Vagina (tissue), 2 donors: ENCODE data around the gene SRRM2.

Experiments
- POLR2A ChIP-seq, 2 donors: fragments of 450-650 bp; IDR thresholded peaks; one replicate each; pipeline ENCODE4 v1.6.1; 2017; ENCODE audit warnings: antibody characterized with exemption in 2 of 2, mild to moderate bottlenecking in 2 of 2, moderate library complexity in 2 of 2
- POLR2AphosphoS5 ChIP-seq, 2 donors: sonication (generic); formaldehyde crosslinking; IDR thresholded peaks; one replicate each; pipeline ENCODE4 v1.9.0; 2017; ENCODE audit warnings: antibody characterized with exemption in 2 of 2, mild to moderate bottlenecking in 2 of 2, low read depth in 1 of 2; ENCODE audit not compliant: insufficient read depth in 1 of 2
- TF ChIP-seq, protein P1 (sequence below), 3 experiments: fragments of 450-650 bp in 2 of 3; fragments of 200-600 bp in 1 of 3; sonication (generic) in 1 of 3; IDR thresholded peaks; one replicate each; pipeline ENCODE4 v1.5.1; 2017 to 2019; ENCODE audit warnings: antibody characterized with exemption in 3 of 3, mild to moderate bottlenecking in 2 of 3, moderate library complexity in 2 of 3

DNA sequence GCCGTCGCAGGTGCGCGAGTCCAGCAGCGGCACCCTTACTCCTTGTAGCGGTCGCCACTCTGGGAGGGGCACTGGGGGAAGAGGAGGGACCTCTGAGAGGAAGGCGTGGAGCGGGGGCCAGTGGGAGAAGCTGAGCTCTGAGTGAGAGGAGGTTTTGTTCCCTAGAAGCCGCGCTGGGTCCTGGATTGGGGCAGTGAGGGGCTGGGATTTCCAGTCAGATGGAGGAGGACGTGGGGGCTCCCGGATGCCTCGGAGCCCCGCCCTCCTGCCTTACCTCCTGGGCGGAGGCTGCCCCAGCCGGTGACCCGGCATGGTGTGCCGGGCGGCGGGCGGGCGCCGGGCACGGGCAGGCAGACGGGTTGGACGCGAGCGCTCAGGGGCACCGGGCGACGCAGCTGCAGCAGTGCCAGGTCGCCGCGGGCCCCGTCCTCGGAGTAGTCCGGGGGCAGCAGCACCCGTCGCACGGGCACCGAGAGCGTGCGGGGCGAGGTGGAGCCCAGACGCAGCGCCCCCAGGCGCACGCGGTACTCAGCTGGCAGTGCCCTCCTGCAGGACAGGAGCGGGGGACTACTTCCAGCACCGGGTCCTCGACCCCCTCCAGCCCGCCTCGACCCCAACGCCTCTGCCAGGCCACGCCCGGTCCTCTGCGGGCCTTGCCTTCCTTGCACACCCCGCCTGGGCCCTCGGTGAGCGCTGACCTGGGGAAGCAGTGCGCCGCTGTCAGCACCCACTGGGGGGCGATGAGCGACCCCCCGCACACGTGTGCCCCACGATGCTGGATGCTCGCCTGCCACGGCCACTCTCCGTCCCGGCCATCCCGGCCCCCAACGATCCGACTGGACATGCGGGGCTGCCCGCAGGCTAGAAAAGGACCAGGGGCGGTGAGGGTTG lies 32.9 kb downstream of the SRRM2 start:
- TF ChIP-seq POLR2AphosphoS5 (IDR thresholded peaks at IDR 0.05; ENCODE audit: insufficient read depth in 1 of 2, low read depth in 1 of 2) = no peak
- TF ChIP-seq, protein P1, sequence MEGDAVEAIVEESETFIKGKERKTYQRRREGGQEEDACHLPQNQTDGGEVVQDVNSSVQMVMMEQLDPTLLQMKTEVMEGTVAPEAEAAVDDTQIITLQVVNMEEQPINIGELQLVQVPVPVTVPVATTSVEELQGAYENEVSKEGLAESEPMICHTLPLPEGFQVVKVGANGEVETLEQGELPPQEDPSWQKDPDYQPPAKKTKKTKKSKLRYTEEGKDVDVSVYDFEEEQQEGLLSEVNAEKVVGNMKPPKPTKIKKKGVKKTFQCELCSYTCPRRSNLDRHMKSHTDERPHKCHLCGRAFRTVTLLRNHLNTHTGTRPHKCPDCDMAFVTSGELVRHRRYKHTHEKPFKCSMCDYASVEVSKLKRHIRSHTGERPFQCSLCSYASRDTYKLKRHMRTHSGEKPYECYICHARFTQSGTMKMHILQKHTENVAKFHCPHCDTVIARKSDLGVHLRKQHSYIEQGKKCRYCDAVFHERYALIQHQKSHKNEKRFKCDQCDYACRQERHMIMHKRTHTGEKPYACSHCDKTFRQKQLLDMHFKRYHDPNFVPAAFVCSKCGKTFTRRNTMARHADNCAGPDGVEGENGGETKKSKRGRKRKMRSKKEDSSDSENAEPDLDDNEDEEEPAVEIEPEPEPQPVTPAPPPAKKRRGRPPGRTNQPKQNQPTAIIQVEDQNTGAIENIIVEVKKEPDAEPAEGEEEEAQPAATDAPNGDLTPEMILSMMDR (IDR thresholded peaks at IDR 0.05) = no peak
- TF ChIP-seq POLR2A (IDR thresholded peaks at IDR 0.05) = no peak
